NCI-H2107 treated with DMSO at 0.1 percent for 48 hours (cell line): Measurements from ENCODE around the gene PIK3R1.

ENCODE experiments used
- DNase-seq: peaks from one replicate; lab custom pipeline; 2025; ENCODE audit not compliant: unreplicated experiment; lab: John Stamatoyannopoulos, UW

The PIK3R1 gene

DNA sequence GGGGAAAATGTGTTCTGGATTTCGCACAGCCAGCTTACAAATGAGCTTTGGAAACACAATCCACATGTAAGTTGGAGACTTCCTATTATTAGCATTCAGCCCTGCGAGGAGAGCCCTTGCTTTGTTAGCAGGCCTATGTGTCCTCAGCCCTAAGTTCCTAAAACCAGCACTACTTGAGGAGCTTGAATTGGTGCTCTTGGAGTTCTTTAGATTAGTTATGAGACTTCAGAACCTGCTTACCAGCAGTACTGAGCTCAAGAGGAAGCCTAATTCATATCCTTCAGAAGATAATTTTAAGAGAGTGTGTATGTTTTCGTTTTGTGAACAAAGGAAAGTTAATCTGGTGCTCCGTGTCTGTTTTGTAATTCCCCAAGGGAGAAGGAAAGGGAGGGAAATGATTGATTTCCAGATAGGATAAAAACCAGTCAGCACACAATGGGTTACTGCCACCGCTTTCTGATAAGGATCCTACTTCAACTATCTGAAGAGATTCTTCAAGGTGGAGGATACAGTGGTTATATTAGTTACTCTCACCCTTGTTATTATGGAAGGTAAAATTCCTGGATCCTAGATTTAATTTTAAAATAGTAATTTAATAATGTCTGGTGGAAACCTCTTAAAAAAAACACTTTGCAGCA is 35.2 kb downstream of the PIK3R1 start:
- DNase-seq, result peak; percentile 26

DNA sequence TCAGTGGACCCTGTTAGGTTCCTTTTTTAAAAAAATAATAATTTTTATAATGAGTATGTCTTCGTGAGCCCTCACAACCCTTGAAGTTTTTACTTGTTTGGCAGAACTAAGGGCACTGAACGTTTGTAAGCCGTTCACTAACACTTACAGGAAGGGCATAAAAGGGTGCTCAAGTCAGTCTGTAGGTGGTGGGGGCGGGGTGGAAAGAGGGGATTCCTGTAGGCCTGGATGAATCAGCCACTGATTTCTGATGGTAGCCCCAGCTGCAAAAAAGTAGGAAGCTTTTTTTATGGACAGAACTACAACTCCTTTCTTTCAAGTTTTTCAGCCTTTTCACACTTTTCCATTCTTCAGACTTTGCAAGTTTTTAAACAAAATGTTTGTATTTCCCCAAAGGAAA is 35.8 kb downstream of the PIK3R1 start:
- no peak for DNase-seq

DNA sequence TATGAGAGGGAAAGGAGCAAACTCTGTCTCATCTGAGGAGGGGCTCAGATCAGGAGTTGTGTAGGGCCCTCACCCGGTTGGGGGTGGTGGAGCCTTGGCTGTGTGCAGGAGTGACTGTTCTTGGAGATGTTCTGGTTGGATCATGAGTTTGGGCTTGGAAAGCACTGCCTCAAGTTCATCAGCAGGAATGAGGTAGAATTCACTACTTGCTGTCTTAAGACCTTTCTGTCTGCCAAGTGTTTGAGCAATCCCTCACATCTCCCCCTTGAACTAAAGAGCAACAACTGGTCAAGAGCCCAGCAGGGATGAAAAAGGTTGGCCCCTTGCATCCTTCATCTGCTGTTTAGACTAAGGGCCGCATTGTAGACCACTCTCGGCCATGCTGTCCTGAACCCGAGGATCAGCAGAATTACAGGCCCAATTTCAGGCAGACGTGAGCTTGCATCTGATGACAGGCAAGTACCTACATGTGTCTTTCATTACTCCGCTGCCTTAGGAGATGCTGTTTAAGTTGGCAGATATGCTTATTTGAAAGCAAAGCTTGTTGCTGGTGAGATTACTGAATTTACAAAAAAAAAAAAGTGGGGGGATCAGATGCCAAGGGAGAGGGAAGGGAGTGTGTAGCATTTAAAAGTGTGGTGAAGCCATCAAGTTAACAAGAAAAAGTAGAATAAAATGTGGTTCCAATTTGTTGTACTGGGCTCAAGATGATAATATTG is 36.4 kb downstream of the PIK3R1 start:
- DNase-seq, result no peak

DNA sequence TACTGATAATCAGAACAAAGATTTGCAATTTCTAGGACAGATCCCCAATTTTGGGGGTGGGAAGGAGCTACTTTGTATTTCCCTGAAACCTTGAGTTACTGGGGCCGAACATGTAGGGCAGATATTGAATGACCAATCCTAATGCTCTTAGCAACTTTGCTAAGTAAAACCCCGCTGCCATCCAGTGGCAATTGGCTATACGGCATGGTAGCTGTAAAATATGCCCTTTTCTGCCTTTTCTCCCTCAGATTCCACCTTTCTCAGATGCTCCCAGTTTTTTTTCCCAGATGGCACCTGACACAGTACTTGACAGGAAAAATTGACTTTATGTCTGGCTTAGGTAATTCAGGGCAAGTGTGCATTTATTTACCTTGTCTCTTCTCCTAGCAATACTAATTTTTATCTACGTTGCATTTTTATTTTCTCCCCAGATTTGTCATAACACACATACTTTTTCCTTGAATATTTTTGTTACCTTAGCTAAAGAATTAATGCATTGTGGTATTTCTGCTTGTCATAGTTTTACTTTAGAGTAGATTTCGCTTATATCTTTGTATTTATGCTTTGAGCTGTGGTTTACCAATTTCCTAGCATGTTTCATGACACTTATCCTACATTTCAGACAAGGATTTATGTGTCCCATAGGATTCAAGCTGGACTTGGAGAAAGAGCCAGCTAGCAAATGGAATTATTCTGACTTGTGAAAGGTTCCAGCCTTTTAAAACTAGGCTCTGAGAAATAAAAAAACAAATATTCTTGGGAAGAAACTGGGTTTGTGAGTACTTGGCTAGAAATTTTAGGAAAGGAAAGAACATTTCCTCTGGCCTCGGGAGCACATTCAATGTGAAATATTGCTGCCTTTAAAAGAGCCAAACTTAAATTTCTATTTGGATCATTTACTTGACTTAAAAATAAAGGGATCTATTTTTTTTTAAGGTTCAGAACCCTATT is 37.4 kb downstream of the PIK3R1 start:
- DNase-seq, result peak; percentile 55

DNA sequence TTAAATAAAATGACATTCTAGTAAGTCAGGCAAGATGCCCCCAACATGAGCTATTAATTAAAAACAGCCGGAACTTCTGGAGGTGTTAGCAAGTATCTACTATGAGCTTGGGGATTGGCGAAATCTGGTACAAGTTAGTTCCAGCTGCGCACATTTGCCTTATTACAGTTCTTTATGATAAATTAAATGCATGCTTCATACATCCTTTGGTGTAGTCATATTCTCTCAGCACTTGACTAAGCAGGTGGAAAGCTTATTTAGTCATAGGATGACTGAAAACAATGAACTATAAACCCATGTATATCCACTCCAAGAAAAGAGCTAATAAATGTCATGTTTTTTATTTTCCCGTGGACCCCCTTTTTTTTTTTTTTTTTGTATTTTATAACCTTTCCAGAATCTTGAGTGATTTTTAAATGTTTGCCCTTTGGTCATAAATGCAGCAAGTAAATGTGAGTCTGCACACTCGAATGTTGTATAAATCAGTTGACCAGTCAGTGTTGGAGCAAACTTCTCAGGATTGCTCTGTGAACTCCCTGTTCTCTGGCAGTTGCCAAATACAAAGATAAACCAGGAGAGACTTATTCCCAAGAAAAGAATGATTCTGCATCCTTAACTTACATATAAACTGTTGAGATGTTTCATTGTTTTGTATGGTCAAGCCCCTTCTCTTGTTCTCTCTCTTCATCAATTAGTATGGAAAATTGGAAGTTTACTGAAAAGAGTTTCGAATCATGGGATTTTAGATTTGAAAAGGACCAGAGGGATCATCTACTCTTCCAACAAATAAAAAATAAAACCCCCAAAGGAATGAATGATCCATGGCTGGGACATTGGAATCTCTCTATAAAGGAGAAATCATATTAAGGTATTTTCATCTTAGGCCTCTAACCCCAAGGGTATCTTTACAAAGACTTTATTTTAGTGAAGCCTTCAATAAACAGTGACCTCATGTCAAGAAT is 38.3 kb downstream of the PIK3R1 start:
- no peak for DNase-seq

DNA sequence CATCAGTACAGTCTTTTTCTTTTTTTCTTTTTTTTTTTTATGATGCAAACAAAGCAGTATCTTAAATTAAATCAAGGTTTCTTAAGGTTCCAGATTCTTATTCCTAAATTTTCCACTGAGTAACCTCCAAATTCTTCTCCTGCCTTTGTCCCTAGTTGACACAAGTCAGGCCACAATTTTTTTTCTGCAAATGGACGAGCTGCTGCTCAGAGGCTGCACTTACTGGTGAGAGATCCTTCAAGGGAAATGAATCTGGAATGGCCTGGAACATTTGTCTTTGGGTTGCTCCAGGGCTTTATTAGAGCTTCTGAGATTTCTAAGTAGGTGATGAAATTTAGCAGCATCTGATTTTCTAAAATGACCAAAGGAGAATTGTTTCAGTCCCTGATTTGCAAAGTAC is 39.3 kb downstream of the PIK3R1 start:
- no peak for DNase-seq

DNA sequence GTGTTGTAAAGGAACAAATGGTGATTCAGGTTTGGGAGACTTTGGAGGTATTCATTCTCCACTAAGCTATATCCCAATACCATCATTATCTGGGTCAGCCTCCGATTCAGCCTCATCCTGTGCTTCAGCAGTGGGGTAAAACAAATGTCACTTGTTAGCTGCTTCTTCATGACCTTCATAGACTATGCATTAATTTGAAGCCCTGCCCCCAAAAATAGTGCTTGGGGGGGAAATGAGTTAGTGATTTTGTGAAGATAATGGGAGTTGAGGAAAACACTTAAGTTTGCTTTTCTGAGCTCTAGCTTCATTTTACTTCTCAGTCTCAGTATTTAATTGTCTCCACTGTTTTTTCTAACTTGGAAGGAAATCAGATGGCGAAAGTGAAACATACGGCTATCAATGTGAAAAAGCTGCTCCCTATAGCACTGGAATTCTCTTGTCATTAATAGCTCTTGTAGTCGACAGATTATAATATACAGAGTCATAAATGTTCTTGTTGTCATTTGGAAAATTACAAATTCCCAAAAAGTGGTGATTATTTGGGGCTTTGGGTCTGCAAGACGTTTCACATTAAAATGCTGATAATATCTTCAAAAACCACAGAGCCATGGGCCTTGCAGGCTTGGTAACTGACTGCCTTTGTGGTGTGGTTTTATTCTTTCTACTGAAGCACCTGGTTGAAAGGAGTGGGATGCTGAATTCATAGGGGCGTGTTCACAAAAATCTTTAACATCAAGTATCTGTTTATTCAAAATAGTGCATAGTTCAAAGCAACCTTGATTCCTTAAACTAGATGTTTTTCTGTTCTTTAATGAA is 40.0 kb downstream of the PIK3R1 start:
- no peak for DNase-seq

DNA sequence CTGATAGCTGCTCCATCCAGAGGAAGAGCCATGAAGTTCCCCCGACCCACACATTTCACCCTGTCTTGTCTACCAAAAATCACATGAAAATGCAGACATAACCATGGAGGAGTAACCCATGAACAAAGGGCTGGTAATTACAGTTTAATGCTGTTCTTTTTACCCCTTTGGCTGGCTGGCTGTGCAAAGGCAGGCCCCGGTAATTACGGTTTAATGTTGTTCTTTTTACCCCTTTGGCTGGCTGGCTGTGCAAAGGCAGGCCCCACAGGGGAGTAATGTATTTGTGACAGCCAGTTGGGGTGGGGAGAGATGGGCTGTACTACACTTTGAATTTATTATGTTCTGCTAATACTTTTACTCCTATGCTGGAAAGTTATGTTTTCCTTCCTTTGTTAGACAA is 41.7 kb downstream of the PIK3R1 start:
- DNase-seq, result no peak

DNA sequence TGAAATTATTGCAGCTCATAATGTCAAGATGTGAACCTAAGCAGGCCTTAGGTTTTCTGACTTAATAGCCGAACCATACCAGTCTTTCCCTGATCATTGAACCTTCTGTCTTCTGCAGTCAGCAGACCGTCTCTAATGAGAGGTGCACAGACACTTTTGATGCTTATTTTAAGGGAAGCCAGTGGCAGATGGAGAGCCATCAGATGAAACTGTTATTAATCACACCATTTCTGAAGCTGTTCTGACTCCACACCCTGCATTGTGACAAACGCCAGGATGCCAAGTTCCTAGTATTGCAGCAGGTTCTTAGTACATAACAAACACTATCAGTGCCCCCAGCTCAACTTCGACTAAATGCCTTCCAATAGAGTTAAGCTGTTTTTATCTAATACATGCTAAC is 43.0 kb downstream of the PIK3R1 start:
- no peak for DNase-seq

DNA sequence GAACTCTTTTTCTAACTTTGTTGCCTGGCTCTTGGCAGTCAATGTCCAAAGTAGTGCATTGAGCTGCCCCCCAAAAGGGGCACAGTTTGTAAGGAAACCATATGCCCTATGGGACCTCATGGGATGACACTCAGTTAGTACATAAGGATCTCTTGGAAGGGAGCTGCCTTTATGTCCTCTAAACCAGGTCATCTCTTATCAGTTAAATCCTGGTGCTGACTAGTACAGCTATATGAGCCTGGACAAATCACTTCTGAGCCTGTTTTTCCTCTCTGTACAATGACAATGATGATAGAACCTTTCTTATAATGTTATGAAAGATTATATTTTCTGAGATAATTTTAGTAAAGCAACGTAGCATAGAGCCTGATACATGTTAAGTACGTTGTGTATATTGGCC is 44.1 kb downstream of the PIK3R1 start:
- DNase-seq, result no peak

DNA sequence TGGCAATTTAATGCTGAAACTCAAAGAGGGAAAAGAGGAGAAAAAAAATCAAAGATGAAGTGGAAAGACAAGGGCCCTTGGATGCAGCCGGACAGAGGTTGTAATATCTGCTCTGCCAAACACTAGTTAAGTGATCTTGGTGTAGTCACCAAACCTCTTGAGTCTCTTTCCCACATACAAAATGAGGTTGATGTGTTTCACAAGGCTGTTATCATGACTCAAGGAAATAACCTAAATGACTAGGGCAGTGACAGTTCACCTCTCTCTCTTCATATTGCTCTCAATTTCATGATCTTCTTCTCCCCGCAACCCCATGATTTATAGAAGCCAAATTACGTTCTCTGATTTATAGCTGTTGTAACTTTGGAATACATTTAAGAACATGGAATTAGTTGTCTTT is 44.9 kb downstream of the PIK3R1 start:
- DNase-seq, result no peak

DNA sequence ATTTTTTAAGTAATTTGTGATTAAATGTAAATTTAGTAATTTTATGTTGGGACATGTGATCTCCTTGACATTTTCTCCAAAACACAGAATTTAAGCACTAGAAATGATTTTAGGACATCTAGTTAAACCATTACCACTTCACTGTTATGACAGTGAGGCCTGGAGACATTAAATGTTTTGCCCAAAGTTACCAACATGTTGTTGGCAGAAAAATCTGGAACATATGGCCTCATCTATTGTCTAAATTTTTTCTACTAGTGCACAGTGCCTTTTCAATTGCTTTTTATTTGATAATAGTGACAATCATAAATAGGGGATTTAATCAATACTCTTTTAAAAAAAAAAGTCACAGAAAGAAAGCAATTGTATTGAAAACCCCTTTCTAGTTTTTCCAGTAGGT is 45.6 kb downstream of the PIK3R1 start:
- DNase-seq, result no peak

DNA sequence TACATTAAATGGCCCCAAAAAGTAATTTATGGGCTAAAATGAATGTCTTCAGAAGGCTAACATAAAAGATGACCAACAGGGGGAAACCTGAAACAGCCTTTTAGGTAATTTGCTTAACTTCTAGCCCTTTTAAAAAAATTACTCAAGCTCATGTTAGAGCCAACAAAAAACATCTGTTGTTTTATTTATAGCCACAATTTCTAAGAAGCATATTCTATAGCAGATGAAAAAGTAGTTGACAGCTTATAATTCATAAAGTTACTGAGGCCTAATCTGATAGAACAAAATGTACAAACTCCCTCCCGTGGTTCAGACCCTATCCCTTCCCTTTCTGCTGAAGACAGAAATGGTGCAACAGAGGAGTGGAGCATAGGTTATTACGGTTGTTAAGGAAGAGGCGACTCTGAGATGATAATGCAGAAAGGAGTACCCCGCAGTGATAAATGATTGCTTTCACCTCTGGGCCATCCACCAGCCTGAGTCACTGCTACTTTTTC is 46.1 kb downstream of the PIK3R1 start:
- no peak for DNase-seq

DNA sequence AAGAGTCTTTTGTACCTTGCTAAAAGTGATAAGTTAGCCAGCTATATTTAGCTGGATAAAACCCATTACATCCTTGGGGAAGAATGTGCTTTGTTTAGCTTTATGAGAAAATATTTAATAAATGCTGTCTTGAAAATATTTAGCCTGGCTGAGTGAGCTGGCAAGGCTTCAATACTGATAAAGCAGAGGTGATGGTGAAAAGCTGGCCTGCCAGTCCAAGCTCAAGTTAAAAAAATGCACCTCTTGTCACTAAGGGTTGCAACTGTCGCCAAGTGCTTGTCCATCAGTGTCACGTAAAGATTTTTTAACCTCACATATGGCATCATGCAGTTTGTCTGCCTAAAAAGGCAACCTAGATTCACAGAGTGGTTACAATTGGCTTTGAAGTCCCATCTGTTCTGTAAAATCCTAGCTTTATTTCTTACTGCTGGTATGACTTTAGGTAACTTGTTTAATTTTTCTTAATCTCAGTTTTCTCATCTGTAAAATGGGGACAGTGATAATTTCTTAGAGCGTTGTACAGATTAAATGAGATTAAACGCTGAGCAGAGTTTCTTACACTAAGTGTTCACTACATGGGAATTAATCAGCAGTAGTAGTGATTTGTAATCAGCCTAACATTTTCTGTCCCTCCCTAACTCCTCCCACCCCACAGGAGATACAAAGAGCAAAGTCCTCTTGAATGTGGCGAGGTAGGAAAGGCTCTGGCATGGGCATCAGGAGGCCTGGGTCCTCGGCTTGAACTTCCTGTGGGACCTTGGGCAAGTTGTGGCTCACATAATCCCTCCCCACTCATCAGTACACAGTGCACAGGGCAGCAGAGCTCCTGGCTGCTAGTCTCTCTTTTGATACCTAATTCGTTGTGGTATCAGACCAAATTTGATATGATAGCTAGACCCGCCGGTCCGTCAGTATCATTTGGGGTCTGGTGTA is 48.7 kb downstream of the PIK3R1 start:
- no peak for DNase-seq

DNA sequence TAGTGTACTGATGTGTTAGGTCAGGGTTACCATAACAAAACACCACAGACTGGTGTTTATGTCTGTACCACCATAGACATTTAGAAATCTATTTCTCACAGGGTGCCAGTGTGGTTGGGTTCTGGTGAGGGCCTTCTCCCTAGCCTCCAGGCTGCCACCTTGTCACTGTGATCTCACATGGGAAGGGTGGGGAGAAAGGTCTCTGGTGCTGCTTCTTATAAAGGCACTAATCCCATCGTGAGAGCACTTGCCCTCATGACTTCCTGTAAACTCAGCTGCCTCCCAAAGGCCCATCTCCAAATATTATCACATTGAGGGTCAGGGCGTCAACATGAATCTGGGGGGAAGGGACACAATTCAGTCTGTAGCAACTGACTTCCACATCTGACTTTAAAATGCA is 49.8 kb downstream of the PIK3R1 start:
- no peak for DNase-seq

DNA sequence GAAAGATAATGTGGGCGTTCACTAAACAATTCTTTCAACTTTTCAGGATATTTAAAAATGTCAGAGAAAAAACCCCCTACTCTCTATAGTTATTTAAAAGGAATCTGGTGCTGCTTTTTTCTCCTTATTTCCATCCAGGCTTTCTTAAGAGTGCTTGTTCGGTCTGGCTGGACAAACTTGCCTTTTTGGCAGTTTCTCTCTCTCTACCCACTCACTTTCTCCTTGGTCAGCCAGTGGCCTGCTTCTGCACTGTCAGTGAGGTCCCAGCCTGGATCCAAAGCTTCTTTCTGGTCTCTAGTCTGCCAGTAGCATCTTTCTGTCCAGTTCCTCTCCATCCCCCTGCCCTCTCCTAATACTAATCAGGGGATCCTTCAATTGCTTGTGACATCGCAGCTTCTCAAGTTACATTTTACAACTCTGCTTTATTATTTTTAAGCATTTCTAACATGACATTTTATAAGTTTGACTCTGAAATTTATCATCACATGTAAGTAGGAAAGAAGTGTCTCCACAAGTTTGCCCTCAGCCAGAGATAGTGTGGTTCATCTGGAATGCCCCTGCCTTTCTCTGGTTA is 50.4 kb downstream of the PIK3R1 start:
- no peak for DNase-seq

DNA sequence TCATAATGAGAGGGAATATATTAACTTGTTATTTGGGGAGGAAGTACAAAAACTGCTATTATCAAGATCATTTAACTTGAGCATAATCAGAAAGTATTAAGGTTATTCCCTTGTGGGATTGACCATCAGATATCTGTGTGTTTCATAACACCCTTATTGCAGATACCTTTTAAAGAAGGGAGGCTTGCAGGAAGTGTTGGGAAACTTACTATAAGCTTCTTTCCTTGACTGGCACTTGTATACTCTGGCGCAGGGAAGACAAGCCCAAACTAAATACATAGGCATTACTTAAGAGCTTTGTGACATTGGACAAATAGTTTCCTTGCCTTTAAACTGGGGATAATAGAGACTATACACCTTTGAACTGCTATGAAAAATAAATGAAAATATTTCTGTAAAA is 50.9 kb downstream of the PIK3R1 start:
- no peak for DNase-seq

DNA sequence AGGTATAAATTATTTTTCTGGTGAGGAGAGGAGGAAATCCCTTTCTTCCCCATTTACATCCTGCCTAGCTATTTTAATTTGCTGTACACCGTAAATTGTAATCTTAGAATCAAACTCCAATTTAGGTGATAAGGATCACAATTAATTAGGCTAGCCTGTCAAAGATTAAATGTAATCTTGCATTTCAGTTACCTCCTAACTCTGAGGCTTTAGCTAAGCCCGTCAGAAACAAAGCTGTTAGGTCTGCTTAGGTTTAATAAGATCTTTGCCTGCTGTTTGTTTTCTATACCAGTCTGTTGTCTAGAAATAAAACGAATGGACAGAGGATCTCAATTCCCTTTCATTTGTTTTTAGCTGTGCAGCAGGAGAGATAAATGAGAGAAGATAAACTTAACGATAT is 51.5 kb downstream of the PIK3R1 start:
- DNase-seq, result no peak
